MM.1S (cell line): Measurements from ENCODE around the gene LARGE1.
"Not testable (repeated sequence)": the region's sequence is repeated elsewhere in the genome, so short reads cannot be mapped to it uniquely, and the experiment has no call there.

ENCODE experiments used
- DNase-seq: peaks from one replicate; pipeline ENCODE4 v3.0.0-alpha.2; 2015
- H2AFZ ChIP-seq: fragments of 300-600 bp; sonication (generic); 2 replicates; pipeline ENCODE4 v1.6.0; 2016; ENCODE audit warnings: antibody characterized with exemption, low read length
- H3F3A ChIP-seq: fragments of 300-600 bp; sonication (generic); 2 replicates; pipeline ENCODE4 v1.6.1; 2016; ENCODE audit warnings: mild to moderate bottlenecking, antibody characterized with exemption, low read length, moderate library complexity, mixed read lengths; ENCODE audit not compliant: insufficient read depth
- H3K27ac ChIP-seq: fragments of 300-600 bp; sonication (generic); 2 replicates; pipeline ENCODE4 v1.5.1; 2016; ENCODE audit warnings: mild to moderate bottlenecking, low read length
- H3K27me3 ChIP-seq: fragments of 300-600 bp; sonication (generic); replicated peaks from 2 replicates; pipeline ENCODE4 v1.6.0; 2016; ENCODE audit warnings: low read length; ENCODE audit not compliant: insufficient read depth
- H3K36me3 ChIP-seq: fragments of 300-600 bp; sonication (generic); replicated peaks from 2 replicates; pipeline ENCODE4 v1.6.1; 2016; ENCODE audit warnings: mild to moderate bottlenecking, low read length, mixed read lengths; ENCODE audit not compliant: insufficient read depth
- H3K4me1 ChIP-seq: fragments of 300-600 bp; sonication (generic); 2 replicates; pipeline ENCODE4 v1.6.1; 2016; ENCODE audit warnings: low read length, mixed read lengths
- H3K4me2 ChIP-seq: fragments of 300-600 bp; sonication (generic); 2 replicates; pipeline ENCODE4 v1.6.0; 2016; ENCODE audit warnings: low read depth, low read length
- H3K4me3 ChIP-seq: fragments of 300-600 bp; sonication (generic); 2 replicates; pipeline ENCODE4 v1.5.1; 2016; ENCODE audit warnings: low read length, mixed read lengths
- H3K79me2 ChIP-seq: fragments of 300-600 bp; sonication (generic); 2 replicates; pipeline ENCODE4 v1.6.1; 2016; ENCODE audit warnings: mixed run types, low read length, mixed read lengths
- H3K9ac ChIP-seq: fragments of 300-600 bp; sonication (generic); 2 replicates; pipeline ENCODE4 v1.6.1; 2016; ENCODE audit warnings: low read length, mixed read lengths
- H3K9me2 ChIP-seq: fragments of 300-600 bp; sonication (generic); replicated peaks from 2 replicates; pipeline ENCODE4 v1.6.1; 2016; ENCODE audit warnings: mild to moderate bottlenecking, low read length, mixed read lengths; ENCODE audit not compliant: insufficient read depth
- H3K9me3 ChIP-seq: fragments of 300-600 bp; sonication (generic); replicated peaks from 2 replicates; pipeline ENCODE4 v1.6.1; 2016; ENCODE audit warnings: mild to moderate bottlenecking, low read length, mixed read lengths; ENCODE audit not compliant: insufficient read depth
- H4K20me1 ChIP-seq: fragments of 300-600 bp; sonication (generic); 2 replicates; pipeline ENCODE4 v1.6.1; 2016; ENCODE audit warnings: mild to moderate bottlenecking, low read length, moderate library complexity, mixed read lengths; ENCODE audit not compliant: insufficient read depth
- EZH2 ChIP-seq: fragments of 300-600 bp; sonication (generic); optimal IDR thresholded peaks from 2 replicates; pipeline ENCODE3; 2017; ENCODE audit warnings: low read depth, mild to moderate bottlenecking, antibody characterized with exemption, low read length, mixed read lengths
- EZH2phosphoT487 ChIP-seq: fragments of 300-600 bp; sonication (generic); IDR thresholded peaks from 2 replicates; pipeline ENCODE4 v1.6.1; 2018; ENCODE audit warnings: antibody characterized with exemption, low read length
- TF ChIP-seq, protein P1 (sequence below): fragments of 300-600 bp; sonication (generic); IDR thresholded peaks from 2 replicates; pipeline ENCODE4 v1.5.1; 2016; ENCODE audit warnings: antibody characterized with exemption, low read length, mixed read lengths

The LARGE1 gene

DNA sequence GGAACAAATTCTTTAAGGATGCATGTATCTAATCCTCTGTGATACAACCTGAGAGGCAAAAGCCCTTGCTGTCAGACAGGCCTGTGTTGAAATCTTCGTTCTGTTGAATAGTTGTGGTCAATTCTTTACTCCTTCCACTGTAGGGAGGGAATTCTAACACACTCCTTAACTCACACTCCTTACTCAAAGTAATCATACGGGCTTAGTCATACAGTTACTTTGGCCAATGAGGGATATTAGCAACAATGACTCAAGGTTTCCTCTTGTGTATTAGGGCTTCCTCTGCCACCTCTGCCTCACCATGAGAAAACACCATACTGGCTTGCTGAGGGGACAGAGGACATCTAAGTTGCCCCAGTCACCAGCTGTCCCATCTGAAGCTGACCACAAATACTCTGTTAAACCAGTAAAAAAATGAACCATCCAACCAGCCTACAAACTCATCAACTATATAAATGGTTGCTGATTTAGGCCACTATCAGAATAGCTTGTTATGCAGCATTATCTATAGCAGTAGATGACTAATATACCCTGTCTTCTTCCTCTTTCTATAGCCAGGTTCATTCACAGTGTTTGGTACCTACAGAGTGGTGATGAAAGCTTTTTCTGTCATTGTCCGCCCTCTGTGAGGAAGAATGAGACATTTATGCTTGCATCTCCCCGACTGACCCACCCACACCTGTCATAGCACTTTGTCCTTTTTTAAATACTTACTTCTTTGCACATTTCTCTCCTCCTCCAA, 539.3 kb downstream of the LARGE1 start:
- no peaks in the 10 kb centered on the region for H4K20me1 ChIP-seq
- H3K79me2 ChIP-seq, result no peaks in the 10 kb centered on the region
- H3K36me3 ChIP-seq, result no peaks in the 10 kb centered on the region
- no peaks in the 10 kb centered on the region for H3K27me3 ChIP-seq
- no peak overlapping the region for H2AFZ ChIP-seq
- H3K9me2 ChIP-seq, result no peaks in the 10 kb centered on the region
- H3K4me2 ChIP-seq, result no peak overlapping the region
- H3F3A ChIP-seq, result no peaks in the 10 kb centered on the region
- no peak overlapping the region for H3K9ac ChIP-seq
- H3K27ac ChIP-seq, result no peak overlapping the region
- no peak for TF ChIP-seq EZH2phosphoT487
- TF ChIP-seq, protein P1, sequence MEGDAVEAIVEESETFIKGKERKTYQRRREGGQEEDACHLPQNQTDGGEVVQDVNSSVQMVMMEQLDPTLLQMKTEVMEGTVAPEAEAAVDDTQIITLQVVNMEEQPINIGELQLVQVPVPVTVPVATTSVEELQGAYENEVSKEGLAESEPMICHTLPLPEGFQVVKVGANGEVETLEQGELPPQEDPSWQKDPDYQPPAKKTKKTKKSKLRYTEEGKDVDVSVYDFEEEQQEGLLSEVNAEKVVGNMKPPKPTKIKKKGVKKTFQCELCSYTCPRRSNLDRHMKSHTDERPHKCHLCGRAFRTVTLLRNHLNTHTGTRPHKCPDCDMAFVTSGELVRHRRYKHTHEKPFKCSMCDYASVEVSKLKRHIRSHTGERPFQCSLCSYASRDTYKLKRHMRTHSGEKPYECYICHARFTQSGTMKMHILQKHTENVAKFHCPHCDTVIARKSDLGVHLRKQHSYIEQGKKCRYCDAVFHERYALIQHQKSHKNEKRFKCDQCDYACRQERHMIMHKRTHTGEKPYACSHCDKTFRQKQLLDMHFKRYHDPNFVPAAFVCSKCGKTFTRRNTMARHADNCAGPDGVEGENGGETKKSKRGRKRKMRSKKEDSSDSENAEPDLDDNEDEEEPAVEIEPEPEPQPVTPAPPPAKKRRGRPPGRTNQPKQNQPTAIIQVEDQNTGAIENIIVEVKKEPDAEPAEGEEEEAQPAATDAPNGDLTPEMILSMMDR, result no peak
- TF ChIP-seq EZH2, result no peak
- no peaks in the 10 kb centered on the region for H3K4me1 ChIP-seq
- H3K9me3 ChIP-seq, result no peaks in the 10 kb centered on the region
- H3K4me3 ChIP-seq, result no peak overlapping the region
- no peak for DNase-seq

DNA sequence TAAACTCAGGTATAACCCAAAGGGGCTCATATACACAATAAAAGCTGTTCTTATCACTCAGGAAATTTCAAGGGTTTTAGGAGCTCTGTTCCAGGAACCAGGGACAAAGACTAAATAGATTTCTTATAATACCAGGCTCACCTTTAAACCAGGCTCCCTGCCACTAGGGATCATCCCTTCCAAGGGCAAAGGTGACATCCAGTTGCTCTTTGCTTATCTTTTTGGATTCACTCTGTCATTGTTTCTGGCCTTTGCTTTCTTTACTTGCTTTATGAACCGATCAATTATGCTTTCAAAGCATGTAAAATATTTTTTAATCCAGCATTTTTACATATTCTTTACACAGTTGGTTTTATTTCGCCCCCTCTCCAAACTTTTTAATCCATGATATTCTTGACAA, 540.4 kb downstream of the LARGE1 start:
- H3K27me3 ChIP-seq, result no peaks in the 10 kb centered on the region
- H3K9me2 ChIP-seq, result no peaks in the 10 kb centered on the region
- H3F3A ChIP-seq, result no peaks in the 10 kb centered on the region
- no peak overlapping the region for H2AFZ ChIP-seq
- H3K4me1 ChIP-seq, result no peaks in the 10 kb centered on the region
- H3K9ac ChIP-seq, result no peak overlapping the region
- TF ChIP-seq EZH2 (no peak), EZH2phosphoT487 (no peak)
- TF ChIP-seq, protein P1, result no peak
- DNase-seq, result no peak
- H4K20me1 ChIP-seq, result no peaks in the 10 kb centered on the region
- no peaks in the 10 kb centered on the region for H3K36me3 ChIP-seq
- H3K4me2 ChIP-seq, result no peak overlapping the region
- H3K4me3 ChIP-seq, result no peak overlapping the region
- H3K79me2 ChIP-seq, result no peaks in the 10 kb centered on the region
- H3K9me3 ChIP-seq, result no peaks in the 10 kb centered on the region
- H3K27ac ChIP-seq, result no peak overlapping the region

DNA sequence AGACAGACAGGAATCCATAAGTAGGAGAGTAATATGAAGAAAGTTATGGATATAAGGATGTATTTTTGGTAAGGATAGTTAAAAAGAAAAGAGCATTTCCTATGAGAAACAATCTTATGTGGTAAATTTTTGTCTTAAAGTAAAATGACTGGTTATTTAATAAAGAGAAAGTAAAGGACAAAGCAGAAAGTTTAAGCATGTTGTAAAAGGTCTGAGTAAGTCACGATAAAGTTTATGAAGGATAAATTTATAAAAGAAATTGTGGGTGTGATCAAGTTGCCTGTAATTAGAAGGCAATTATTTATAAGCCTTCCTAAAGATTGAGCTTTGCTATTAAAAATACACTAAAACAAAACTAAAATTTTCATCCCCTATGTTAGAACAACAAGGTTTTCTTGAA, 547.4 kb downstream of the LARGE1 start:
- H3K27ac ChIP-seq, result no peak overlapping the region
- no peaks in the 10 kb centered on the region for H3K36me3 ChIP-seq
- H3K4me3 ChIP-seq, result no peak overlapping the region
- DNase-seq, result no peak
- H3K27me3 ChIP-seq, result no peaks in the 10 kb centered on the region
- no peak for TF ChIP-seq EZH2
- no peak for TF ChIP-seq EZH2phosphoT487
- TF ChIP-seq, protein P1, result no peak
- H3K9ac ChIP-seq, result no peak overlapping the region
- no peak overlapping the region for H3K4me2 ChIP-seq
- H3K4me1 ChIP-seq, result no peaks in the 10 kb centered on the region
- H3F3A ChIP-seq, result no peaks in the 10 kb centered on the region
- H3K9me2 ChIP-seq, result no peaks in the 10 kb centered on the region
- no peaks in the 10 kb centered on the region for H3K9me3 ChIP-seq
- H4K20me1 ChIP-seq, result no peaks in the 10 kb centered on the region
- H2AFZ ChIP-seq, result no peak overlapping the region
- H3K79me2 ChIP-seq, result no peaks in the 10 kb centered on the region

DNA sequence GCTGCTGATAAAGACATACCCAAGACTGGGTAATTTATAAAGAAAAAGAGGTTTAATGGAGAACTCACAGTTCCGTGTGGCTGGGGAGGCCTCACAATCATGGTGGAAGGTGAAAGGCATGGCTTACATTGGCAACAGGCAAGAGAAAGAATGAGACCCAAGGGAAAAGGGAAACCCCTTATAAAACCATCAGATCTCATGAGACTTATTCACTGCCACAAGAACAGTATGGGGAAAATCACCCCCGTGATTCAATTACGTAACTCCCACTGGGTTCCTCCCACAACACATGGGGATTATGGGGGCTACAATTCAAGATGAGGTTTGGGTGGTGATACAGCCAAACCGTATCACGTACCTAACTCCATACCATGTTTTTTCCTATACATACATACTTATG, 557.0 kb downstream of the LARGE1 start:
- not testable (repeated sequence) for H3K79me2 ChIP-seq, H3K36me3 ChIP-seq, H3K4me3 ChIP-seq, H4K20me1 ChIP-seq, H2AFZ ChIP-seq, H3K4me1 ChIP-seq, H3K9ac ChIP-seq, DNase-seq, H3K9me2 ChIP-seq, H3F3A ChIP-seq, H3K27me3 ChIP-seq, H3K9me3 ChIP-seq, H3K4me2 ChIP-seq, H3K27ac ChIP-seq
